ENCODE measurements around the gene SDK2. TPM values are rescaled to one million over a fixed set of nuclear protein-coding genes. Genes with fewer than 3 reads are reported as not detected.

The SDK2 gene
- total RNA-seq, 1 donor: under 0.01 TPM

DNA sequence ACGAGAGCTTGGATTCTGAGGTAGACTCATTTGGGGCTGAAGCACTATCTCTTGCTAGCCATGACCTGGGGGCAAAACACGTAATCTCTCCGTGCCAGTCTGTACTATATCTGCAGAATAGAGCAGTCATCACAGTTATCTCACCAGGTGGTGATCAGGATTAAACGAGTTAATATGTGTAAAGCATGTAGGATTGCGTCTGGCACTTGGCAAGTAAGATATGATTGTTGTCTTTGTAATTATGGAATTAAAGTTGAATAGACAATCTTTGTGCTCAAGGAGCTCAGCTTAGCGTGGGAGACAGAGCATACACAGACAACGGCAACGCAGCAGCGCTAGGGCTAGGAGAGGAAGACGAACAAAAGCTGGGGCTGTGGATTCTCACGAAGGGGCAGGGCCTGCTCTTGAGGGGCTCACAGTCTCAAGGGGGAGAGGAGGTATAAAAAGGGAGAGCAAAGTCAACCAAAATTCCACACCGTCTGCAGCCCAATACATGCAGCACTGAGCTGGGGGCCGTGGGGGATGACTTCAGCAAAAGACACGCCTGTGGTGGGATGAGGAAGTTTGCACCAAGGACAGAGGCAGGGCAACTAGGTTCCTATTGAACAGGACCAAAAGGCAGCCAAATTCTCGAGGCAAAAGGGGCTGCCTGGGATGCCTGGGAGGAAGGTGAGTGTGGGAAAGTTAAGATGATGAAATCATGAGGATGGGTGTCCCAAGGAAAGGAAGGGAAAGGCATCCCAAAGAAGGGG is 68.6 kb downstream of the SDK2 start:
- H4K20me1 ChIP-seq (ENCODE audit: insufficient read depth, low read length): no peaks in the 10 kb centered on the region
- H3K27me3 ChIP-seq (ENCODE audit: insufficient read depth, low read length): no peaks in the 10 kb centered on the region
- no peak overlapping the region for H2AFZ ChIP-seq (ENCODE audit: low read length)
- no peaks in the 10 kb centered on the region for H3K79me2 ChIP-seq (ENCODE audit: insufficient read depth, low read length)
- no peak overlapping the region for H3K4me2 ChIP-seq (ENCODE audit: insufficient read depth, low read length)
- TF ChIP-seq, protein P1, sequence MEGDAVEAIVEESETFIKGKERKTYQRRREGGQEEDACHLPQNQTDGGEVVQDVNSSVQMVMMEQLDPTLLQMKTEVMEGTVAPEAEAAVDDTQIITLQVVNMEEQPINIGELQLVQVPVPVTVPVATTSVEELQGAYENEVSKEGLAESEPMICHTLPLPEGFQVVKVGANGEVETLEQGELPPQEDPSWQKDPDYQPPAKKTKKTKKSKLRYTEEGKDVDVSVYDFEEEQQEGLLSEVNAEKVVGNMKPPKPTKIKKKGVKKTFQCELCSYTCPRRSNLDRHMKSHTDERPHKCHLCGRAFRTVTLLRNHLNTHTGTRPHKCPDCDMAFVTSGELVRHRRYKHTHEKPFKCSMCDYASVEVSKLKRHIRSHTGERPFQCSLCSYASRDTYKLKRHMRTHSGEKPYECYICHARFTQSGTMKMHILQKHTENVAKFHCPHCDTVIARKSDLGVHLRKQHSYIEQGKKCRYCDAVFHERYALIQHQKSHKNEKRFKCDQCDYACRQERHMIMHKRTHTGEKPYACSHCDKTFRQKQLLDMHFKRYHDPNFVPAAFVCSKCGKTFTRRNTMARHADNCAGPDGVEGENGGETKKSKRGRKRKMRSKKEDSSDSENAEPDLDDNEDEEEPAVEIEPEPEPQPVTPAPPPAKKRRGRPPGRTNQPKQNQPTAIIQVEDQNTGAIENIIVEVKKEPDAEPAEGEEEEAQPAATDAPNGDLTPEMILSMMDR (IDR thresholded peaks at IDR 0.05; ENCODE audit: extremely low read depth, low read depth, low read length): no peak
- H3K9me3 ChIP-seq (ENCODE audit: low read depth, low read length): no peaks in the 10 kb centered on the region
- H3K27ac ChIP-seq (ENCODE audit: low read depth, low read length): no peak overlapping the region
- no peak overlapping the region for H3K4me3 ChIP-seq (ENCODE audit: insufficient read depth, low read length)
- no peaks in the 10 kb centered on the region for H3K4me1 ChIP-seq (ENCODE audit: insufficient read depth, low read length)
- no peak for DNase-seq (ENCODE audit: insufficient read length, low spot score, missing footprints)
- H3K36me3 ChIP-seq (ENCODE audit: insufficient read depth, low read length): no peaks in the 10 kb centered on the region

DNA sequence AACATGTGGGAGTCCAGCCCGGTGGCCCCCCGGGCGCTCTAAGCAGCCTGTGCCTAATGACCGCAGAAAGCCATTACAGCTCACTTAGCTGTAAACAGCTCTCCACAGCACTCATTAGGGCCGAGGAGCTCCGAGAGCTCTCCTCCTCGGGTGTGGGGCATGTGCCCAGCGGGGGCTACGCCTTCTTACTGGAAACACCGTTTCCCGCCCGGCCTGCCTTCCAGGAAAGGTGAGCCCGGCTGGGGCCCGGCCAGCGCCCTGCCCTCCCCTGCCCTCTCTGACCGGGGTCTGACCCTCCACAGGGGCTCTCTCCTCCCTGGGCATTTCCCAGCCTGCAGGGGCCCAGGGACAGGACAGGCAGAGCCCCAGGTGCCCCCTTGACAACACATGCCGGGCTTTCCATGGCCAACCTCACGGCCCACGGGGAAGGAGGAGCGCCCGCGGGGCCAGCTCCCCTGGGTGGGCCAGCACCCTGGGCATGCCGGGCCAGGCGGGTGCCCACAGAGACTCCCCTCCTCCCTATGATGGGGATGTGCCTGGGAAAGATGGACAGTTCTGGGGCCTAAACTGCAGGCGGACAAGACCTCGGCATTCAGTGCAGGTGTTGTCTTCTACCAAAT is 72.6 kb downstream of the SDK2 start:
- H3K27me3 ChIP-seq (ENCODE audit: insufficient read depth, low read length): no peaks in the 10 kb centered on the region
- H4K20me1 ChIP-seq (ENCODE audit: insufficient read depth, low read length): no peaks in the 10 kb centered on the region
- TF ChIP-seq, protein P1 (IDR thresholded peaks at IDR 0.05; ENCODE audit: extremely low read depth, low read depth, low read length): no peak

DNA sequence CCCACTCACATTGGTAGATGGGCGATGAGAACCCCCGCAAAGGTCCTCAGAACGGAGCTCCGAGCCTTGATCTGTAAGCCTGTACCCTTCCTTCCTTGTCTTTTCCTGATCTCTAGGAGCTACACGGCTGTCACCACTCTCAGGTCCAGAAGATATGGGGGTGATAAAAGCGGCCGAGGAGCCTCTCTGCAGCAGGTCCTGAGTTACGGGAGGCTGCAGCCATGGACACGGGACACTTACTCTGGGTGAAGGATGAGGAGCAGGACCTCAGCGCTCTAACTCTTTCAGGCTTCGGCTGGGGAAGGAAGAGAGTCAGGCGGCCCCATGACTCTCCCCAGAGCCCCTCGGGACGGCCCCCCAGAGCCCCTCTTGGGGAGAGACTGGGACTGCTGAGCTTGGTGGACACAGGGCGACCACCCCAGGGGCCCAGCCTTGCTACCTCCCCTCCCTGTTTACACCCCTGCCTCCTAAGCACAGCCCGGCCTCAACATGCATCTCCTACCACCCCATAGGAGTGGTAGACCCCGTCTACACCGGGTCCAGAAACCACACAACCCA is 74.4 kb downstream of the SDK2 start:
- TF ChIP-seq, protein P1 (IDR thresholded peaks at IDR 0.05; ENCODE audit: extremely low read depth, low read depth, low read length): no peak
- H3K79me2 ChIP-seq (ENCODE audit: insufficient read depth, low read length): no peaks in the 10 kb centered on the region
- H3K36me3 ChIP-seq (ENCODE audit: insufficient read depth, low read length): no peaks in the 10 kb centered on the region
- H3K27ac ChIP-seq (ENCODE audit: low read depth, low read length): no peak overlapping the region
- no peak for DNase-seq (ENCODE audit: insufficient read length, low spot score, missing footprints)
- no peak overlapping the region for H3K4me3 ChIP-seq (ENCODE audit: insufficient read depth, low read length)
- no peak overlapping the region for H2AFZ ChIP-seq (ENCODE audit: low read length)
- H3K4me1 ChIP-seq (ENCODE audit: insufficient read depth, low read length): no peaks in the 10 kb centered on the region
- no peaks in the 10 kb centered on the region for H4K20me1 ChIP-seq (ENCODE audit: insufficient read depth, low read length)
- no peaks in the 10 kb centered on the region for H3K9me3 ChIP-seq (ENCODE audit: low read depth, low read length)
- H3K4me2 ChIP-seq (ENCODE audit: insufficient read depth, low read length): no peak overlapping the region
- H3K27me3 ChIP-seq (ENCODE audit: insufficient read depth, low read length): no peaks in the 10 kb centered on the region

More for the DNA sequence above, 72.6 kb downstream of the SDK2 start:
- Histone ChIP-seq H3K4me1 (ENCODE audit: insufficient read depth, low read length) (no peaks in the 10 kb centered on the region), H3K9me3 (ENCODE audit: low read depth, low read length) (no peaks in the 10 kb centered on the region), H3K4me3 (ENCODE audit: insufficient read depth, low read length) (no peak overlapping the region), H3K36me3 (ENCODE audit: insufficient read depth, low read length) (no peaks in the 10 kb centered on the region), H3K4me2 (ENCODE audit: insufficient read depth, low read length) (no peak overlapping the region), H3K79me2 (ENCODE audit: insufficient read depth, low read length) (no peaks in the 10 kb centered on the region), H2AFZ (ENCODE audit: low read length) (no peak overlapping the region), H3K27ac (ENCODE audit: low read depth, low read length) (no peak overlapping the region)
- DNase-seq (ENCODE audit: insufficient read length, low spot score, missing footprints): peak; percentile 27

DNA sequence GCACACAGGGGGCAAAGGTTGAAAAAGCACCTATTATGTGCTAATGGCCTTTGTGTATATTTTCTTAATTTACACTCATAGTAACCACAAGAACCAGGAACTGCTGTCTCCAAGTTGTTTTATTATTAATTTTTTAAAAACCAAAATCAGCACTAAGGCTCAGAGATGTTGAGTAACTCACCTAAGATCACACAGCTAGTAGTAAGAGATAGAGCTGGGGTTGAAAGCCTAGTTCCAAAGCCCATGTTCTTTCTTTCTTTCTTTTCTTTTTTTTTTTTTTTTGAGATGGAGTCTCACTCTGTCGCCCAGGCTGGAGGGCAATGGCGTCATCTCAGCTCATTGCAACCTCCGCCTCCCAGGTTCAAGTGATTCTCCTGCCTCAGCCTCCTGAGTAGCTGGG is 75.3 kb downstream of the SDK2 start:
- no peaks in the 10 kb centered on the region for H3K27me3 ChIP-seq (ENCODE audit: insufficient read depth, low read length)
- H3K36me3 ChIP-seq (ENCODE audit: insufficient read depth, low read length): no peaks in the 10 kb centered on the region
- H4K20me1 ChIP-seq (ENCODE audit: insufficient read depth, low read length): no peaks in the 10 kb centered on the region
- no peaks in the 10 kb centered on the region for H3K79me2 ChIP-seq (ENCODE audit: insufficient read depth, low read length)
- H3K27ac ChIP-seq (ENCODE audit: low read depth, low read length): no peak overlapping the region
- H3K4me1 ChIP-seq (ENCODE audit: insufficient read depth, low read length): no peaks in the 10 kb centered on the region
- no peak for DNase-seq (ENCODE audit: insufficient read length, low spot score, missing footprints)
- no peak overlapping the region for H3K4me2 ChIP-seq (ENCODE audit: insufficient read depth, low read length)
- H3K9me3 ChIP-seq (ENCODE audit: low read depth, low read length): no peaks in the 10 kb centered on the region
- no peak overlapping the region for H3K4me3 ChIP-seq (ENCODE audit: insufficient read depth, low read length)
- TF ChIP-seq, protein P1 (IDR thresholded peaks at IDR 0.05; ENCODE audit: extremely low read depth, low read depth, low read length): no peak
- H2AFZ ChIP-seq (ENCODE audit: low read length): no peak overlapping the region
